8988T (cell line): ENCODE results near the gene ARNT2.

ENCODE experiments used
- DNase-seq: peaks from one replicate; pipeline ENCODE4 v3.0.0; 2011

The ARNT2 gene

DNA sequence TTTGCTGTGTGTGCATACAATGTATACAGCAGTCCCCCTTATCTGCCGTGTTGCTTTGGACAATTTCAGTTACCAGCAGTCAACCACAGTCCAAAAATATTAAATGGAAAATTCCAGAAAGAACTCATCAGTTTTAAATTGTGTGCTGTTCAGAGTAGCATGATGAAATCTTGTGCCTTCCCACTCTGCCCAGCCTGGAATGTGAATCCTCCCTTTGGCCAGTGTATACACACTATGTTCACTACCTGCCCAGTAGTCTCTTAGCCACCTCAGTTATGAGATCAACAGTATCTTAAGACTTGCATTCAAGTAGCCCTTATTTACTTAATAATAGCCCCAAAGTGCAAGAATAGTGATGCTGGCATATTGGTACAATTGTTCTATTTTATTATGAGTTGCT is 157.3 kb downstream of the ARNT2 start:
- DNase-seq: no peak

DNA sequence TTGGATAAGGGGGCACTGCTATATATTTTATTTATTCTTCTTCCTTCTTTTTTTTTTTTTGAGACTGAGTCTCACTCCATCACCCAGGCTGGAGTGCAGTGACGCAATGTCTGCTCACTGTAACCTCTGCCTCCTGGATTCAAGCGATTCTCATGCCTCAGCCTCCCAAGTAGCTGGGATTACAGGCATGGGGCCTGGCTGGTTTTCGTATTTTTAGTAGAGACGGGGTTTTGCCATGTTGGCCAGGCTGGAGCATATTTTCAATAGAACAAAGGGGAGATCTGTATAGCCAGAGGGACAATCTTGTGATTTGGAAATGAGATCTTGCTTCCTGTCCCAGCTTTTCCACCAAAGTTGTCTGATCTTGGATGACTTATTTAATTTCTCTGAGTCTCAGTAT is 157.9 kb downstream of the ARNT2 start:
- DNase-seq: no peak

DNA sequence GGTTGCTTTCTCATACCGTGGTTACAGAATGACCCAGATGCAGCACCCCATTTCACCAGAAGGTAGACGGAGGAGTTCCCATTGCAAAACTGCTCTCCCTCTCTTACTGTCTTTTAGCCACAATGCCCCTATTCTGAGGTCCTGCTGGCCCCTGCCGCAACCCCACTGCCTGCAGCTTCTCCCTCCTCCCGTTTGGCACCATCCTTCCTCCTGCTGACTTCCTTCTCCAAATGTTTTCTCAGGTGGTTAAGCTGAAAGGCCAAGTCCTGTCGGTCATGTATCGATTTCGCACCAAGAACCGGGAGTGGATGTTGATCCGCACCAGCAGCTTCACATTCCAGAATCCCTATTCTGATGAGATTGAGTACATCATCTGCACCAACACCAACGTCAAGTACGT is 158.7 kb downstream of the ARNT2 start:
- DNase-seq: no peak

DNA sequence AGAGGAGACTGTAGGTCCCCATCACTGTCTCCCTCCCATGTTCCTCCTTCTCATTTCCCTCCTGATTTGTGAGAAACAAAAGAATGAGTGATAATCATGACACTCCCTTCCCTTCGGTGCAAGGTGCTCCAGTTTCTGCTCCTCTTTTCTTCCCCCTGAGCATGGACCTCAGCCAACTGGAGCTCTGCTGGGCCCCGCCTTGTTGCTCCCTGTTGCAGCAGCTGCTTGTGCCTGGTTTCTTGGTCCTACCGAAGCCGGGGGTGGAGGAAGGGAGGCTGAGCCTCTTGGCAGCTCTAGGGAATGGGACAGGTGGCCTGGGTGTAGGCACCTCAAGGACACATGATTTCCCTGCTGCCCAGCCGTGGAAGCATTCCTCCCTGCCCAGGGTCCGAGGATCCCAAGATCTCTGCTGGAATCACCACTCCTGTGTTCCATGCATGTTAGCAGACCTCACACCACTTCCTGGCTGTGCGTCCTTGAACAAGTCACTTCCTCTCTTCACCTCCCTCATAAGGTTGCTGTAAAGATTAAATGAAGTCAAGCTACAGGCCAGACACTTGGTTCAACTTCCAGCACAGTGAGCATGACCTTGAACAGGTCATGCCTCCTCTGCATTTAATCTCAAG is 159.3 kb downstream of the ARNT2 start:
- no peak for DNase-seq

DNA sequence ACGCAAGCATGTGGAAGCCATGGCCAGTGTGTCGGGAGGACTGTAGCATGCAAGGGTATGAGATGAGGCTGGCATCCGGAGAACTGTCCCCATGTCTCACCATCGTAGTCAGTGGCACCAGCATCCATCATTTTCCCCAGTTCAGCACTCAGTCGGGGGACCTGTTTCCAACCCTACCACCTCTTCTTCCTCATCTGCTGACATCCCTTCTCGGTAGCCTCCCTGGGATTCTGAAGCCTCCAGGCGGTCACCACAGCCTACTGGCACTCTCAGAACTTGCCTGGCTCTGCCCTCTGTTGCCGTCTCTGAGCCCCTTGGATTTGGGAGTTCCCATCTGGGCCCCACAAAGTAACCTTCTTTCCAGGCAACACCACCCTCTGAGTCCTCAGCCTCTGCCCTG is 159.9 kb downstream of the ARNT2 start:
- no peak for DNase-seq

DNA sequence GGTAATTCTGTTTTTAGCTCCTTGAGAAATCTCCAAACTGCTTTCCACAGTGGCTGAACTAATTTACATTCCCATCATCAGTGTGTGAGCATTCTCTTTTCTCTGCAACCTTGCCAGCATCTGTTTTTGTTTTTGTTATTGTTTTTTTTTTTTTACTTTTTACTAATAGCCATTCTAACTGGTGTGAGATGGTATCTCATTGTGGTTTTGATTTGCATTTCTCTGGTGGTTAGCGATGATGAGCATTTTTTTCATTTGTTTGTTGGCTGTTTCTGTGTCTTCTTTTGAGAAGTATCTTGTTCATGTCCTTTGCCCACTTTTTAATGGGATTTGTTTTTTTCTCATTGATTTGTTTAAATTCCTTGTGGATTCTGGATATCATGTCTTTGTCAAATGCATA is 161.2 kb downstream of the ARNT2 start:
- DNase-seq: no peak

DNA sequence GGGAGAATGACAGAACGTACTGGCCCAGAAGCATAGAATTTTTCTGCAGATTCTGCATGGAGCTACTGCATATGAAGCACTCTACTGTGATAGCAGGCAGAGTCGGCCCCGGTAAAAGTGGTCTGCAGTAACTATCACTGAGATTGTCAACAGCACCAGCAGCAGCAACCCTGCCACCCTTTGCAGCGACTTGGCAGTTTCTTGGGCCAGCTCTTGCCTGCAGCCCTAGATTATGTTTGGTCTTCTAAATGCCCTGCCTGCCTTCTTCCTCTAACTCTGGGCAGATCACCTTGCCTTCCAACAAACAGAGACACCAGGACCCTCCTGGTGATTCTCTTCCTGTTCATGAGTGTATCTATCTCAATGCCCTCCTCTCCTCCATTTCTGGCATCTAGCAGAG is 161.8 kb downstream of the ARNT2 start:
- no peak for DNase-seq

DNA sequence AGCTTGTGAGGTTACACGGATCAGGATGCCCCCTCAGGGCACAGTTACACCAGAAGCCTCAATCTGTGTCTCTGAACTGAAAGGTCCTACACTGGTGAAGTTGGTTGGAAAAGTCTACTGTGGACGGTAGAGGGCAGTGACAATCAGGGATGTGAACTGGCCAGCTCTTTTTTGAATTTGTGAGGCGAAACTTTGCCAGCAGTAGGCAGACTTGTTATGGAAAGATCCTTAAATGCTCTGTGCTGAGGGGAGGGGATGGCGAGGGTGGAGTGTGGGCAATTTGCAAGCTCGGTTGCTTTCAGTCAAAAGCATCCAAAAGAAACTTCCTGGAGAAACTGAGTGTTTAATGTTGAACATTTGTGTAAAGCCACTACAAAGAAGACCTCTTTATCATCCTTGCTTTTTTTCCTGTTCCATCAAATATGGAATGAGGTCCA is 163.6 kb downstream of the ARNT2 start:
- peak; percentile 49 for DNase-seq

DNA sequence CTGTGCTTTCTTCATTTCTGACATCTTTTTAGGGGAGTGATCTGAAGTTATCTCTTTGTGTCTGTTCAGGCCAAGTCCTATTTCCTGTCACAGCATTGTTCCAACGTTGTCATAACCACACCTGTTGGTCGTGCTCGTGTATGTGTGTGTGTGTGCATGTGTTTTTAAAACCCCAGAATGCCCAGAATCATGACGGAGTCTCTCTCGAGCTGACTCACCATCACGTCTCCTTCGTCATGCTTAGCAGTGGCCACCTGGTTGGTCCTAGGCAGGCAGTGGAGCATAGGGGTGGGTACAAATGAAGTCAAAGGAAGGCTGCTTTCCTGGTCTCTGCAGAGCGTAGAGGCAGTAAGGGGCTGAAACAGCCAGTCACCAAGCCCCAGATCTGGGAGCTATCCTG is 164.1 kb downstream of the ARNT2 start:
- DNase-seq: no peak

DNA sequence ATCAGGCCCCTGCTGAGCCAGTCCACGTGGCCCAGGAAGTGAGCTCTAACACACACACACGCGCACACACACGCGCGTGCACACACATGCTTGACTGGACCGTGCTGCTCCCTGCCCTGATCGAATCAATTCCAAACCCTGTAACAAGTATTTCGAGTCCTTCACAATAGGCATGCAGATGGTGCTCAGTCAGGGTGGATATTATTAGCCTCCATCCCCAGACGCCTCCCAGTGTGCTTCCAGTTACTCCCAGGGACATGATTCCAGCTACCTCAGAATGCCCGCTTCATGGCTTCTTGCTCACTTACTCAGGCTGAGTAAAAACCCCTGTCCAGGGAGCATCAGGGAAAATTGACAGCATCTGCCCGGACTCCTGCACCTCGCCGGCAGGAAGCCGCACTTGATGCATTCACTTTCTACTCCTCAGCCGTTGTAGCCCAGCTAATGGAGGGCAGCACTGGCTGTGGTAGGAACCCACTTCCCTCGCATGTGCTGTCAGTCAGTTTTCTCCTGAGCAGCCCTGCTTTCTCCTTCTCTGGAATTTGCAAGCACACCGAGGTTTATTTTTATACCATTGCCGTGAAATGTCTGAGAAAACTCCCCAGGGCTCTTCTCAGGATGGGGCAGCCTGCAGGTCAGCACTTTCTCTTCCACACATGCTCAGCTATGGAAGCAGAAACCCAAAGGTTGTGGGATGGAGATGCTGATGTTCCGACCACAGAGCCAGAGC is 164.9 kb downstream of the ARNT2 start:
- no peak for DNase-seq

DNA sequence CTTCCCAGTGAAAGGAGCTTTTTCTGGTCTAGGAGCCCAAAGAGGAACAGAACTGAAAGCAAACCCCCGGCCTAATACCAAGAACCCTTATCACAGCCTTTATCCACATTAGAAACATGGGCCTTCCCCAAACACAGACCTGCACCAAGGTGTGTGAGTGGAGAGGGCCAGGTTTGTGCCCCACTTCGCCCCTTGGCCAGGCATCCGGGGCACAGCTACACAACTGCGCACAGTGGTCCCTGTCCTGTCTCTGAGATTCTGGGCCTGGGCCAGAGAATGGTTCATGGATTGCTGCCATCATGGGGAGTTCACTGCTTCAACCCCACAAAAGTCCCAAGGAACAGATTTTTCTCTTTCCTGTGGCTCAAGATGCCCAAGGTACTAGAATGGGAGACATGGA is 165.5 kb downstream of the ARNT2 start:
- no peak for DNase-seq

DNA sequence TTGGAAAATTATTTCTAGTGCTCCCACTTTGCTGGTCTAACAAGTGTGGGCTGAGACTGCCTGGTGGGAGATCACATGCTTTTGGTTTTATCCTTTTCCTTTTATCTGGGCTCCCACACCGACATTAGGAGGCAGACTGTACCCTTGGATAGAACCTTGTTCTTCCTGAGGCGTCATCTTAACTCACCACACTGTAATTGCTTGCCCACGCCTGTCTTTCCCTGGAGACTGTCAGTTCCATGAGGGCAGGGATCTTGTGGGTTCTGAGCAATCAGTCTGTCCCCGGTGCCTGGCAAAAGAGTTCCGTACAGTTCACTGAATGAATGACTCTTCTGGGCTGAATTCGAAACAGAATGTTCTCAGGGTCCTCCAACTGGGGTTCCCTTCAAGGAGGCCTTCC is 166.4 kb downstream of the ARNT2 start:
- DNase-seq: no peak

DNA sequence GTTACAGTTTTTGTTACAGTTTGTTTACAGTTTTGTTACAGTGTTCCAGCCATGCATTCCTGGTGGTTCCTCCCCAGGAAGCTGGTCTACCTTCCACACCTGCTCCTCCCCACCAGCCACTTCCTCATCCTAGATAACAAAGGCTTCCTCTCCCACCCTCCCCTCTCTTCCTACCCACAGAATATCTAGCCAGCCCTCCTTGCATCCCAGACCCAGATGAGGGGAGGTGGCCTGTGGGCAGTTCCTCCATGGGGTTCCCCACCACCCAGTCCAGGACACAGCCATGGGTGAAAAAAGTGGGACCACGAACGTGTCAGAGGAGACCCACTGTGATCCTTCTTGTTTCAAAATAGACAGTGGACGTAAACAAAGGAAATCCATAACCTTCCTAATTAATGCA is 168.2 kb downstream of the ARNT2 start:
- DNase-seq: no peak

DNA sequence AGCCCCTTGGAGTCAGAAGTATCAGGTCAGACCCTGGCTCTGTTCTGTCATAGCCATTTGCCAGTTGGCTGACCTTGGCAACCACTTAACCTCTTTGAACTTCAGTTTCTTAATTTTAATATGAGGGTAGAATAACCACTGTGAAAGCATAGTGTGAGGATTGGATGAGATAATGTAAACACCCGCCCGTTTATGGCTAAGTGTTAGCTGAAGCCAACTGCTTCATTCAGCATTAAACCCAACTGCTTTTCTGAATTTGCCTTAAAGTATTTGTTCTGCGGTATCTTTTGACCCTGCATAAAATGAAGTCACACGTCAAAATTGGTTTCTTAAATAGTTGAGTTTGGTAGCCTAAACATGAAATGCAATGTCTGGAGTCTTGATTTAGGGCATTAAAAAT is 169.4 kb downstream of the ARNT2 start:
- no peak for DNase-seq

DNA sequence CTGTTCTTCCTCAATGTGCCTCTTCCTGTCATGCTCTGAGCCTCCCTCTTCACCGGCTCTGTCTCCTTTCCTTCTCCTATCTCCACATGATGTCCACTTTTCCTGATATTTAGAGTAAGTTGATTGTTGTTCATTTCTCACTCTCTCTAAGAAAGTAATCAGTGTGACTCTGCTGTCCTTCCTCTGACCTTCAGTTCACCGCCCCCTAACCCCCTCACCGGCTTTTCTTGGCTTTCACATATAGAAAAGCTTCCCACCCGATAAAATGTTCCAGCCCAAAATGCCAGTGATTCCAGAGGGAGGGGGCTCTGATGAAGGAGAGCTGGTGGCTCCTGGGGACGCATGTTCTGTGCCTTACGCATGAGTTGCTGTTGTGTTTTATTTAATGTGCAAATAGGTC is 170.4 kb downstream of the ARNT2 start:
- no peak for DNase-seq

DNA sequence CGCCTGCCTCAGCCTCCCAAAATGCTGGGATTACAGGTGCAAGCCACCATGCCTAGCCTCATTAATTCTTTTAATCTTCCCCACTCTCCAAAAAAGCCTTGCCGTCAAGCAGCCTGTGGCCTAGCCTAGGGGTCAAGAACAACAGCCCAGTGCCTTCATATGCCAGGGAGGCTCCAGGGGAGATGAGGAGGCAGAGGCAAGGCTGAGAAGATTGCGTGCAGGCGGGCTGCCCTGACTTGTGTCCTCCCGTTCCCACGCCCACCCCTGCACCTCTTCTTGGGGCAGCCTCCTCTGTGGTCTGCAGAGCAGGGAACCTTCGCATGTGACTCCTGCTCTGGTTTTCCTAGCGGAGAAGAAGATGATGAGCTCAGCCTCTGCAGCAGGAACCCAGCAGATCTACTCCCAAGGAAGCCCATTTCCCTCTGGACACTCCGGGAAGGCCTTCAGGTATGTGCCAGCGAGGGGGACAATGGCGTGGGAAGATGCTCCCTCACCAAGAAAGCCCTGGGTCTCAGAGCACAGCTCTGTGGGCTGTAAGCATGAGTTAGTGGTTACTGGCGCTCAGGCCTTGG is 172.4 kb downstream of the ARNT2 start:
- no peak for DNase-seq

DNA sequence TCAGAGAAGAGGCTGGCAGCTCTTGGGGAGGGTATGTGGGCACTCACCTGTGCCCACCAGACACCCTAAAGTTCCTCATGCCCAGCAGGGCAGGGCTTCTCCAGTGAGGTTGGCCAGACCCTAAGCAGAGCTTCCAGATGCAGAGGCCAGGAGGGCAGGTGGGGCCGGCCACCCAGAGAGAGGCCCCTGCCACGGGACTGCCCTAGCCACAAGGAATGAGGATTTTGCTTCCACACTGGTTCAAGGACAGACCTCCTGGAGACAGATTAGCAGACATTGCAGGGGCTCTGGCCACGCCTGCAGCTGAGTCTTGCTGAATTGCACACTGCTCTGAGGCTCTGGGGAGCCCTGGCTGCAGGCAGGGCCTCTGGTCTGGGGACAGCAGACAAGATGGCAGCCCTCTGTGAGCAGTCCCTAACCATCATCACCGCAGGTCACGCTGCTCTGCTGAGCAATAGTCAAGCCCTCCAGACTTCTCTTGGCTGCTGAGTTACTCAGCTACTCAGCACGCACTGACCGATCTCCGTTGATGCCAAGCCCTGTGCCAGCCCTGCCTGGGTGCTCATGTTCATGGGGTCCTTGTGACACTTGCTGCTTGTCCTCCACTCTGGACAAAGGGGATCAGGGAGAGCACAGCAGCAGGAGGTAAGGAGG is 173.5 kb downstream of the ARNT2 start:
- DNase-seq: no peak

DNA sequence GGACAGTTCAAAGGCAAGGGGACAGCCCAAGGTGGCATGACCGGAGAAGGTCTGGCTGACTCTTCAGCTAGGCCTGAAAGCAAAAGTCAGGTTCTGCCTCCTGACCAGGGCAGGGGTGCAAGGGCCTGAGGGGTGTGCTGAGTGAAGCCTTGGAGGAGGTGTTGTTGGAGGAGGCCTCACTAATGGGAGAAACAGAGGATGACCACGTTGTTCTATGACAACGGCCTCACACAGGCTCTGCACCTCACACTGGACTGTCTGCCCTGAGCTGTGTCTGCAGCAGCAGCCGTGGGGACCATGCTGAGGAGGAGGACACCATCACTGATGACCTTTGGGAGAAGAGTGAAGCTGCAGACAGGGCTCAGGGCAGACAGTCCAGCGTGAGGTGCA is 174.0 kb downstream of the ARNT2 start:
- no peak for DNase-seq

DNA sequence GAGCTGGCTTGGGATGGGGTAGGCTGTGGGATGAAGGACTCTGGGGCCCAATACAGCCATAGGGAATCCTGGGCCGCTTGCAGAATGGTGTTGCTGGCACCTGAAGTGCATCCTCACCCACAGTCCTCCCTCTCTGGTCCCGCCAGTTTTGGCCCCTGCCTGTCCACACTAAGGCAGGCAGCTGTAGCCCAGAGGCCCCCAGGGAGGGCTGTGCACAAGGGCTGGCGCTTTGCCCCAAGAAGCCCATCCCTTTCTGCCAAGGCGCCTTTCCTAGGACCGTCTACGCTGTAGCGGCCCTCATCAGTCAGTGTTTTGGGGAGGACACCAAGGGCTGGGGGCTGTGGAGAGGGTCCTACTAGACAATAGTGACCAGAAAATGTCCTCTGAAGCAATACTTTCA is 174.7 kb downstream of the ARNT2 start:
- no peak for DNase-seq

DNA sequence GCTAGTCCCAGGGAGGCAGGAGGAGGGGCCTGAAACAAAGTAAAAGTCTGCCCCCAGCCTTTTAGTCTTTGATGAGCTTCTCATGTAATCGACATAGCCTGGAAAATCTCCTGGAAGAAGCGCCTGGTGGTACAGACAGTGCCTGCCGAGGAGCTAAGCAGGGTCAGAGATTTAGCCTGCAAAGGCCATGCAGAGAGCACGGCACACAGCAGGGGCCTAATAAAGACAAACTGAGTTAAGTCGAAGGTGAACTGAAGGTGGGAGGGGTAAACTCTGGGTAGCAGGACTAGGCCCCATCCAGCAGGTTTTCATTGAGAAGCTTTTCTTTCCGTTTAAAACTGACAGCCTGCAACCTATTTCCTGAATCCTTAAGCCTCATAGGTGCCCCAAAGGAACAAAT is 175.4 kb downstream of the ARNT2 start:
- no peak for DNase-seq

DNA sequence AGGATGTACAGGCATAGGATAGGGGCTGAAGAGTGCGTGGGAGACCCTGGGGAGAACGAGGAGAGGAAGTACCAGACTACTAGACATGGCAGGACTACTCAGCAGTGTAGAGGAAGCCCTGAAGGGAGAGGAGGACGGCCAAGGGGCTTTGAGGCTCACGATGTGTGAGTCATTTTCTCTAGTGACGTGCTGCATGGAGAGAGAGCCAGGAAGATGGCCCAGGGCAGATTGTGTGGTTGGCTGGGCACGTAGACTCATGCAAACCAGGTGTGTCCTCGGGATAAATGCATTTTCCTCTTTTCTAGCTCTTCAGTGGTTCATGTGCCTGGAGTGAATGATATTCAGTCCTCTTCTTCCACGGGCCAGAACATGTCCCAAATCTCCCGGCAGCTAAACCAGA is 175.9 kb downstream of the ARNT2 start:
- DNase-seq: no peak

DNA sequence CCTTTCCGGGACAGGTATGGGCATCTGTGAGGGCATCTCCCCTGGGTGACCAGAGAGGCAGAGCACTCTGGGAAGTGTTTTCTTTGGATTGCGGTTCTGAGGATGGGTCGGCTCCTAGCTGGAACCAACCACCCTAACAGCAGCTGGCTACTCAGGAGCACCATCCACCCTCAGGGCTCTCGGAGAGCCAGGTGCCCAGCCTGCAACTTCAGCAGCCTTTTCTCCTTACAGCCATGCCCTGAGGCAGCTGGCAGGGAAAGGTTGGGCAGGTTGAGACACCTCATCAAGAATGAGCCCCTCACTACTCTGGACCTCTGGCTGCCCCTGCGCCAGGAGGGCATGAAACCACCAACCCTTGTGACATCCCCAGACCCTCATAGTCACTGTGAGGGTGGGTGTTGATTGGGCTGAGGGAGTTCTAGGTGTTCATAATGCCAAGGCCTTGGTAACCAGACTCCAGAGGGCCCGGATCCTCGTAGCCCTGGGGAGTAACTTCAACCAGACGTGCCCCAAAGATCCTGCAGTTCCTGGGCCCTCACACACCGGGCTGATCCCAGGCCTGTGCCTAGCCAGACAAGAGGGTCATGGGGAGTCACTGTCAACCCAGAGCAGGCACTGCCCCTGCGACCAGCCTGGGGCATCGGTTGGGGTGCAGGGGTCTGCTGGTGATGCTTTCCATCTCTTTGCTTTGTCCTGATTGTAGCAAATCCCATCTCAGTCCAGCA is 176.5 kb downstream of the ARNT2 start:
- DNase-seq: no peak

DNA sequence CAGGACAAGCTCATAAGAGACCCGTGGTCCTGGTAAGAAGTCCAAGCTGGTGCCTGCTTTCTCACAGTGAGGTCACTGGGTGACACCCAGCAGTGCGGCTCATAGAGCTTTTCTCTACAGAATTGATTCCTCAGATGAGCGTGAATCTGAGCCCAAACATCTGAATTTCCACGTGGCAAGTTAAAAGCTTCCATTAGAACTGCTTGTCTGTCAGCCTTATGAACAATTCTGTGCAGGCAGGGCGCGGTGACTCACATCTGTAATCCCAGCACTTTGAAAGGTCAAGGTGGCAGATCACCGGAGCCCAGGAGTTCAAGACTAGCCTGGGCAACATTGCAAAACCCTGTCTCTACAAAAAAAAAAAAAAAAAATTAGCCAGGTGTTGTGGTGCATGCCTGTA is 177.8 kb downstream of the ARNT2 start:
- DNase-seq: no peak
